Mesothelial cell of epicardium (in vitro differentiated cells): ENCODE results near the gene B4GALT1. TPM values are rescaled to one million over a fixed set of nuclear protein-coding genes. Genes with fewer than 3 reads are reported as not detected.

Experiments used
- DNase-seq, 2 experiments: peaks; one replicate each; pipeline ENCODE4 v3.0.0; 2021; ENCODE audit warnings: low spot score in 2 of 2; ENCODE audit not compliant: unreplicated experiment in 2 of 2
- H3K27ac Mint-ChIP-seq: 2 replicates; pipeline ENCODE4 v1.8.0; 2021; ENCODE audit warnings: mixed read lengths
- H3K27me3 Mint-ChIP-seq: 2 replicates; pipeline ENCODE4 v1.8.0; 2021; ENCODE audit warnings: low read depth, mixed read lengths
- H3K36me3 Mint-ChIP-seq: 2 replicates; pipeline ENCODE4 v1.8.0; 2021; ENCODE audit warnings: mixed read lengths
- H3K4me1 Mint-ChIP-seq: 2 replicates; pipeline ENCODE4 v1.8.0; 2021; ENCODE audit warnings: mixed read lengths
- H3K4me3 Mint-ChIP-seq: 2 replicates; pipeline ENCODE4 v1.8.0; 2021; ENCODE audit warnings: mild to moderate bottlenecking, moderate library complexity, mixed read lengths
- H3K9me3 Mint-ChIP-seq: 2 replicates; pipeline ENCODE4 v1.8.0; 2021; ENCODE audit warnings: mixed read lengths
- CTCF ChIP-seq: fragments of 200-600 bp; sonication (generic); IDR thresholded peaks from one replicate; pipeline ENCODE4 v1.5.0; 2021; ENCODE audit warnings: antibody characterized with exemption; ENCODE audit not compliant: unreplicated experiment
- total RNA-seq: library from RNA; stranded (reverse); gene quantifications from 3 replicates; pipeline ENCODE4 v1.2.1, GENCODE V29; 2021

The B4GALT1 gene
- total RNA-seq, 1 donor from 2014 or later: 78.3 TPM

GRCh38 chr9:33153001-33153400, 14.1 kb downstream of the B4GALT1 start:
- no peak overlapping the region for H3K4me3 Mint-ChIP-seq
- H3K27ac Mint-ChIP-seq: peak overlapping the region; percentile 76
- peaks cover 6% of the 10 kb centered on the region for H3K36me3 Mint-ChIP-seq
- H3K4me1 Mint-ChIP-seq: peaks cover 52% of the 10 kb centered on the region
- H3K27me3 Mint-ChIP-seq: no peaks in the 10 kb centered on the region
- H3K9me3 Mint-ChIP-seq: peaks cover 11% of the 10 kb centered on the region
- no peak for TF ChIP-seq CTCF
- no peak for DNase-seq

GRCh38 chr9:33151601-33152000, 15.5 kb downstream of the B4GALT1 start:
- no peak for TF ChIP-seq CTCF
- Mint-ChIP-seq H3K9me3 (peaks cover 11% of the 10 kb centered on the region), H3K4me1 (peaks cover 40% of the 10 kb centered on the region), H3K36me3 (peaks cover 6% of the 10 kb centered on the region), H3K4me3 (no peak overlapping the region), H3K27me3 (no peaks in the 10 kb centered on the region), H3K27ac (peak overlapping the region; percentile 90)
- DNase-seq: no peak

GRCh38 chr9:33151007-33151557, 16.1 kb downstream of the B4GALT1 start:
- Mint-ChIP-seq H3K9me3 (peaks cover 11% of the 10 kb centered on the region), H3K27me3 (no peaks in the 10 kb centered on the region), H3K4me3 (no peak overlapping the region), H3K27ac (peak overlapping the region; percentile 90), H3K36me3 (peaks cover 6% of the 10 kb centered on the region), H3K4me1 (peaks cover 40% of the 10 kb centered on the region)
- no peak for TF ChIP-seq CTCF
- peak in 1 of 2 experiments; percentile 65 for DNase-seq

GRCh38 chr9:33148367-33149014, 18.6 kb downstream of the B4GALT1 start:
- Mint-ChIP-seq H3K4me1 (peaks cover 27% of the 10 kb centered on the region), H3K4me3 (no peak overlapping the region), H3K27ac (no peak overlapping the region), H3K36me3 (peaks cover 3% of the 10 kb centered on the region), H3K27me3 (no peaks in the 10 kb centered on the region), H3K9me3 (peaks cover 5% of the 10 kb centered on the region)
- DNase-seq: no peak
- no peak for TF ChIP-seq CTCF

- peaks cover 27% of the 10 kb centered on the region for H3K4me1 Mint-ChIP-seq
- H3K36me3 Mint-ChIP-seq: no peaks in the 10 kb centered on the region
- no peak overlapping the region for H3K4me3 Mint-ChIP-seq
- no peak for DNase-seq
- H3K27ac Mint-ChIP-seq: no peak overlapping the region
- H3K27me3 Mint-ChIP-seq: no peaks in the 10 kb centered on the region
- no peaks in the 10 kb centered on the region for H3K9me3 Mint-ChIP-seq
- no peak for TF ChIP-seq CTCF
Measured at GRCh38 chr9:33147416-33148169, 19.5 kb downstream of the B4GALT1 start.
